GM19455 (cell line): ENCODE measurements around the gene HNRNPH2.

Experiments
- ATAC-seq: cut with Tn5 transposase; IDR thresholded peaks from one replicate; pipeline ENCODE4 v1.9.1; 2021; ENCODE audit not compliant: unreplicated experiment

Gene HNRNPH2

GRCh38 chrX:101394372-101394771 is 13.7 kb upstream of the HNRNPH2 start:
- ATAC-seq: no peak

GRCh38 chrX:101395789-101396188 is 12.2 kb upstream of the HNRNPH2 start:
- no peak for ATAC-seq

- ATAC-seq: no peak
Observed at GRCh38 chrX:101397779-101398178, 10.2 kb upstream of the HNRNPH2 start.

- ATAC-seq: no peak
Observed at GRCh38 chrX:101398694-101399093, 9.3 kb upstream of the HNRNPH2 start.

- ATAC-seq: no peak
Observed at GRCh38 chrX:101399825-101400224, 8.2 kb upstream of the HNRNPH2 start.

GRCh38 chrX:101407167-101407747 is 765 bp upstream of the HNRNPH2 start:
- no peak for ATAC-seq

GRCh38 chrX:101408532-101408841 is 465 bp downstream of the HNRNPH2 start:
- ATAC-seq: peak; percentile 28

GRCh38 chrX:101409043-101409442 is 1.0 kb downstream of the HNRNPH2 start:
- no peak for ATAC-seq

- ATAC-seq: no peak
Observed at GRCh38 chrX:101410461-101410860, 2.4 kb downstream of the HNRNPH2 start.

- ATAC-seq: no peak
Observed at GRCh38 chrX:101411984-101412383, 4.0 kb downstream of the HNRNPH2 start.

GRCh38 chrX:101415180-101416145 is 7.4 kb downstream of the HNRNPH2 start:
- ATAC-seq: peak; percentile 54

GRCh38 chrX:101416691-101417090 is 8.7 kb downstream of the HNRNPH2 start:
- ATAC-seq: no peak

- no peak for ATAC-seq
Observed at GRCh38 chrX:101417190-101417589, 9.2 kb downstream of the HNRNPH2 start.

- peak; percentile 45 for ATAC-seq
Observed at GRCh38 chrX:101417981-101418841, 10.2 kb downstream of the HNRNPH2 start.

GRCh38 chrX:101419489-101419888 is 11.5 kb downstream of the HNRNPH2 start:
- no peak for ATAC-seq

- ATAC-seq: no peak
Observed at GRCh38 chrX:101427954-101428353, 19.9 kb downstream of the HNRNPH2 start.

- peak; percentile 47 for ATAC-seq
Observed at GRCh38 chrX:101429934-101430333, 21.9 kb downstream of the HNRNPH2 start.

GRCh38 chrX:101430457-101431078 is 22.5 kb downstream of the HNRNPH2 start:
- peak; percentile 90 for ATAC-seq

- no peak for ATAC-seq
Observed at GRCh38 chrX:101442085-101442484, 34.1 kb downstream of the HNRNPH2 start.

- no peak for ATAC-seq
Observed at GRCh38 chrX:101449279-101449678, 41.3 kb downstream of the HNRNPH2 start.

- ATAC-seq: no peak
Observed at GRCh38 chrX:101450085-101450484, 42.1 kb downstream of the HNRNPH2 start.
